Measurements from ENCODE around the gene TUBD1. TPM values are rescaled to one million over a fixed set of nuclear protein-coding genes. Genes with fewer than 3 reads are reported as not detected.

Gene TUBD1
- polyA plus RNA-seq, 1 donor (not counting 4 experiments of a cell fraction or from before 2014, with no cell fraction given) = 7.6 TPM

GRCh38 chr17:59812139-59812538 lies 80.6 kb downstream of the TUBD1 start:
- H3K79me2 ChIP-seq (ENCODE audit: control insufficient read depth, insufficient read depth, low read length) = no peaks in the 10 kb centered on the region
- no peak overlapping the region for H3K27ac ChIP-seq (ENCODE audit: control insufficient read depth, insufficient read depth, low read length)
- FAIRE-seq = no peak
- no peak overlapping the region for H3K4me2 ChIP-seq (ENCODE audit: control insufficient read depth, extremely low read depth, insufficient read depth, low read depth, low read length)
- no peaks in the 10 kb centered on the region for H3K27me3 ChIP-seq (ENCODE audit: control insufficient read depth, extremely low read depth, insufficient read depth, low read length)
- dilution Hi-C loops (cut with MboI; ENCODE audit: extremely low pct_ligation_motif_present, low sequenced_read_pairs) = no loop called here
- no peak overlapping the region for H2AFZ ChIP-seq (ENCODE audit: control insufficient read depth, low read length)
- no peaks in the 10 kb centered on the region for H3K9me1 ChIP-seq (ENCODE audit: control insufficient read depth, extremely low read depth, insufficient read depth, low read length)
- H3K36me3 ChIP-seq (ENCODE audit: control insufficient read depth in 2 of 2, extremely low read depth in 1 of 2, insufficient read depth in 2 of 2, low read length in 2 of 2) = peaks cover 0 to 2% of the 10 kb centered on the region in 2 experiments
- no peak overlapping the region for H3K9ac ChIP-seq (ENCODE audit: control insufficient read depth, extremely low read depth, insufficient read depth, low read length)
- no peak for TF ChIP-seq EZH2 (IDR thresholded peaks at IDR 0.05; ENCODE audit: low read length)
- no peak for TF ChIP-seq CTCF (optimal IDR thresholded peaks at IDR 0.05 in 1 of 3, IDR thresholded peaks at IDR 0.05 in 1 of 3, conservative IDR thresholded peaks at IDR 0.05 in 1 of 3; ENCODE audit: extremely low read depth in 1 of 3, insufficient read depth in 2 of 3, low read length in 3 of 3)
- H3K4me3 ChIP-seq (ENCODE audit: control insufficient read depth in 2 of 3, extremely low read depth in 1 of 3, insufficient read depth in 2 of 3, low read depth in 1 of 3, low read length in 3 of 3) = no peak overlapping the region
- DNase-seq (ENCODE audit: low read depth, low spot score) = no peak
- H3K9me3 ChIP-seq (ENCODE audit: control insufficient read depth, low read depth, low read length) = no peaks in the 10 kb centered on the region
- no peaks in the 10 kb centered on the region for H4K20me1 ChIP-seq (ENCODE audit: control insufficient read depth, extremely low read depth, insufficient read depth, low read length)
- no peaks in the 10 kb centered on the region for H3K4me1 ChIP-seq (ENCODE audit: control insufficient read depth, extremely low read depth, insufficient read depth, low read length)

GRCh38 chr17:59811209-59811608 lies 81.5 kb downstream of the TUBD1 start:
- H3K9ac ChIP-seq (ENCODE audit: control insufficient read depth, extremely low read depth, insufficient read depth, low read length) = no peak overlapping the region

More at GRCh38 chr17:59811209-59811608, 81.5 kb downstream of the TUBD1 start:
- no peaks in the 10 kb centered on the region for H3K9me1 ChIP-seq (ENCODE audit: control insufficient read depth, extremely low read depth, insufficient read depth, low read length)
- H4K20me1 ChIP-seq (ENCODE audit: control insufficient read depth, extremely low read depth, insufficient read depth, low read length) = no peaks in the 10 kb centered on the region
- H3K27ac ChIP-seq (ENCODE audit: control insufficient read depth, insufficient read depth, low read length) = no peak overlapping the region
- no peaks in the 10 kb centered on the region for H3K27me3 ChIP-seq (ENCODE audit: control insufficient read depth, extremely low read depth, insufficient read depth, low read length)
- no peak for TF ChIP-seq CTCF (optimal IDR thresholded peaks at IDR 0.05 in 1 of 3, IDR thresholded peaks at IDR 0.05 in 1 of 3, conservative IDR thresholded peaks at IDR 0.05 in 1 of 3; ENCODE audit: extremely low read depth in 1 of 3, insufficient read depth in 2 of 3, low read length in 3 of 3)
- no peak for TF ChIP-seq EZH2 (IDR thresholded peaks at IDR 0.05; ENCODE audit: low read length)
- H3K36me3 ChIP-seq (ENCODE audit: control insufficient read depth in 2 of 2, extremely low read depth in 1 of 2, insufficient read depth in 2 of 2, low read length in 2 of 2) = peaks cover 0 to 2% of the 10 kb centered on the region in 2 experiments
- dilution Hi-C loops (cut with MboI; ENCODE audit: extremely low pct_ligation_motif_present, low sequenced_read_pairs) = no loop called here
- no peaks in the 10 kb centered on the region for H3K9me3 ChIP-seq (ENCODE audit: control insufficient read depth, low read depth, low read length)
- H2AFZ ChIP-seq (ENCODE audit: control insufficient read depth, low read length) = no peak overlapping the region
- H3K4me1 ChIP-seq (ENCODE audit: control insufficient read depth, extremely low read depth, insufficient read depth, low read length) = no peaks in the 10 kb centered on the region
- H3K4me2 ChIP-seq (ENCODE audit: control insufficient read depth, extremely low read depth, insufficient read depth, low read depth, low read length) = no peak overlapping the region
- no peak overlapping the region for H3K4me3 ChIP-seq (ENCODE audit: control insufficient read depth in 2 of 3, extremely low read depth in 1 of 3, insufficient read depth in 2 of 3, low read depth in 1 of 3, low read length in 3 of 3)
- FAIRE-seq (no peak), DNase-seq (ENCODE audit: low read depth, low spot score) (no peak)
- H3K79me2 ChIP-seq (ENCODE audit: control insufficient read depth, insufficient read depth, low read length) = no peaks in the 10 kb centered on the region

All from keratinocyte (primary cell).